Fibroblast of peridontal ligament (primary cell): Measurements from ENCODE around the gene MRPL40.

Experiments
- DNase-seq: peaks from one replicate; pipeline ENCODE4 v3.0.0-alpha.2; 2010; ENCODE audit errors: extremely low read depth

MRPL40 gene

DNA sequence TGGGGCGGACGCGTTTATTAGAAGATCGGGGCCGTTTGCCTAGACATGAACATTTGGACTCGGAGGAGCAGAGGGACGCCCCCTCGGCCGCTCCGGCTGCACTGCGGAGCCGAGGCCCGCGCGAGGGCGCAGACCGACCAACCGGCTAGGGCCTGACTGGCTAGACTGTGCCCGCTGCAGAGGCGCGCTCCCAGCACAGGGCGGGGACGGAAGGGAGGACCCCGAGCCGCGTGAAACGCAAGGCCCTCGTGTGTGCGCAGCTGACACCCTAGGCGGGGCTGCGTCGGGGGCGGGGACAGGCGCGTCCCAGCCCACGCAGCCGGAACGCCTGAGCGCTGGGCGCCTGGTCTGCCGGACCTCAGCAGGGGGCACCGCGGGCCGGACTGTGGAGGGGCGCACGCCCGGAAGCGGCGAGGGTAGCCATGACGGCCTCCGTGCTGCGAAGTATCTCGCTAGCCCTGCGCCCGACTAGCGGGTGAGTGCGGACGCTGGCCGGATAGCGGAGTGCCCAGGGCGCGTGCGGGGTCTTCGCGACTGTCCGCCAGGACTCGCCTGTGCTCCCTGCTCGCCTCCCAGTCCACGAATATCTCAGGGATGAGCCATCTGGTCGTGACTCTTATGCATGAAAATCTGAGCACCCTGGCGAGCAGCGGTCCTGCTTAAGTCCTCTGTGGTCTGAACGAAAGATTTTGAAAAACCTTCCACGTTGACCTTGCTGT, at the start of gene MRPL40:
MRPL40 (plus strand) TSS at position 413 of the 719 bp plus-strand sequence; CDS start at position 423, 10 bp downstream.
- peak; percentile 89 for DNase-seq

DNA sequence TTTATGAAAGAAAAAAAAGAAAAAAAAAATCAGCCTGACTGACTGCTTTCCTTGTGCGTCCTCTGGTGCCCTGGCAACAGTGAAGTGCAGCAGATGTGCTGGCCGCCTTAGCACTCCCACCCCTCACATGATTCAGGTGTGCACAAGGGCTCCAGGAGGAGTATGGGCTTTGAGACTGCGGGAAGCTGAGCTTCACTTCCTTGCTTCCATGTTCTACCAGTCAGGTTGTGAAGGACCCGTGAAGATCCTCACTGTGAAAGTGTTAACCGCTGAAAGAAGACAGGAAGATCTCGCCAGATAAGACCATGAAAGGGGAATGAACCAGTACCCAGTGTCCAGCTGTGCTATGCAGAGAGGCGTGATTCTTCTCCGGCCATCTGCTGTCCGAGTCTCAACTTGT, 49.1 kb upstream of the MRPL40 start:
- DNase-seq = no peak

DNA sequence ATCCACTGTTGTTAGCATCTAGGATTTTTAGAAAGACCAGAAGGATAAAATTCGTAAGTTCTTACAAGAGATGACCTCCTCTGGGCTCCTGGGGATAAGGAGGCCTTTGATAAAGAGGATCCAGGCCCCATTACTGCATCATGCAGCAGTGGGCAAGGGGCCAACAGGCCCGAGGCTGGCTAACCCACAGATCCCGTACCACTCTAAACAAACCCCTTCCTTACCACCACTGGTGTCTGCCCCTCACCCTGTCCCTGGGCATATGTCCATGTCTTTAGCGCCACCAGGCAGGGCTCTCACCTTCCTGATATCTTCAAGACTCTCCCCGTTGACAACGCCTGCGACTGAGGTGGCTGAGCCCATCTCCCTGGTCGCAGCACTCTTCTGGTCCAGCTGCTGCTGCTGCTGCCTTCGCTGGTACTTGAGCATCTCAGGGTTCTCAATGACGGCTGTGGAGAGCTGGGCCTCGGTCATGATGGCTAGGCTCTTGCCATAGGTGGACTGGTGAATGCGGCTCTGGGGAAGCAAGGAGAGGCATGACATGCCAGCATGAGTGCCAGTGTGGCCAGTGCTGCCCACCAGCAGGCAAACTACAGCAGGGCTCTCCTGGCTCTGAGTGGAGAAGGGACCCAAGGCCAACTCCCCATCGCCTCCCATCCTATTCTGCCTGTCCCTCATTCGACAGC, 47.0 kb upstream of the MRPL40 start:
- DNase-seq = no peak

DNA sequence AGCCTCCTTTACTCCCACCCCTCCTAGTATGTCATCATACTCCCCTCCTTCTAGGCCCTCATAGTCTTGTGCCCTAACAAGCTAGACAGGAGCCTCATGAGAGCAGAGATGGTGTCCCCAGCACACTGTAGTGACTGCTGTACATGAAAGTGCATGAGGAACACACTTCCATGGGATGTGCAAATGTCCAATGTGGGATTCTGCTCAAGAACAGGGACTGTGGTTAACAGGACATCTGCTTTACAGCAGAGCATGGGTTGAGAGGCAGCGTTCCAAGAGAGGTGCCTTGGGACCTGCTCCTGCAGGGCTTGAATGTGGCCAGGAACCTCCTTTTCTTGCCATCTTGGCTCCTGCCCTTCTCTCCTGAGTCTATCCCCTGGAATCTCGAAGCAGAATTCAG, 46.1 kb upstream of the MRPL40 start:
- DNase-seq = no peak

DNA sequence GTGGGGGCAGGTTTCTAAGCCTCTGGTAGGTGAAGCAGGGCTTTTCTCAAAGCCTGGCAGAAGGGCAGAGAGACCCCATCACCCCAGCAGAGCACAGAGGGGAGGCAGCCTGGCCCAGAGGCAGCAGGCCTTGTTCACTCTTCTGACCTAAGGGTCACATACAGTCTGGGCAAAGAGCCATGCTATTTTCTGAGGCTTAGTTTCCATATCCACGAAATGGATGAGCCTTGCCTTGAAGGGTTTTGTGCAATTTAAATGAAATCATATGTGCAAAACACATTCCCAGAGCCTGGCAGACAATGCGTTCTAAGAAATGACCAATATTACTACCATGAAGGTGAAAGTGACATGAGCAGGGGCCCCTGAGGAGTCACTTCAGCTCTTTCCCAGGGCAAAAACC, 45.3 kb upstream of the MRPL40 start:
- peak; percentile 16 for DNase-seq

- no peak for DNase-seq
Measured at GRCh38 chr22:19387575-19387974, 44.8 kb upstream of the MRPL40 start.

GRCh38 chr22:19393704-19394103, 38.6 kb upstream of the MRPL40 start:
- no peak for DNase-seq

- no peak for DNase-seq
Measured at GRCh38 chr22:19394274-19395050, 37.9 kb upstream of the MRPL40 start.

GRCh38 chr22:19395276-19395675, 37.1 kb upstream of the MRPL40 start:
- no peak for DNase-seq

DNA sequence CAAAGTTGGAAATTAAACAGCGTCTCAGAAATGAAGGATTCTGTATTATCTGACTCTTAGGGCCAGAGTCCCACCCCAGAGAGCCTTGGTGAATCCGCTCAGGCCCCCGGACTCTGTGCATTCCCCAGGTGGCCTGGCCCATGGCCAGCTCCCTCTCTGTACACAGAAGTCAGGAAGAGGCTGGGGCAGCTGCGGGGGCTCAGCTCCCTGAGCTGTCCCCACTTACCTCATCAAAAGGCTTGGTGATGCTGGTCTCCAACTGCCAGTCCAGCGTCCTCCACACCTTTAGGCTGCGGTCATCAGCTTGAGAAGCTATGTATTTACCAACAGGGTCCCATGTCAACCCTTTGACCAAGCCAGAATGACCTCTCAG, 35.8 kb upstream of the MRPL40 start:
- DNase-seq = no peak

DNA sequence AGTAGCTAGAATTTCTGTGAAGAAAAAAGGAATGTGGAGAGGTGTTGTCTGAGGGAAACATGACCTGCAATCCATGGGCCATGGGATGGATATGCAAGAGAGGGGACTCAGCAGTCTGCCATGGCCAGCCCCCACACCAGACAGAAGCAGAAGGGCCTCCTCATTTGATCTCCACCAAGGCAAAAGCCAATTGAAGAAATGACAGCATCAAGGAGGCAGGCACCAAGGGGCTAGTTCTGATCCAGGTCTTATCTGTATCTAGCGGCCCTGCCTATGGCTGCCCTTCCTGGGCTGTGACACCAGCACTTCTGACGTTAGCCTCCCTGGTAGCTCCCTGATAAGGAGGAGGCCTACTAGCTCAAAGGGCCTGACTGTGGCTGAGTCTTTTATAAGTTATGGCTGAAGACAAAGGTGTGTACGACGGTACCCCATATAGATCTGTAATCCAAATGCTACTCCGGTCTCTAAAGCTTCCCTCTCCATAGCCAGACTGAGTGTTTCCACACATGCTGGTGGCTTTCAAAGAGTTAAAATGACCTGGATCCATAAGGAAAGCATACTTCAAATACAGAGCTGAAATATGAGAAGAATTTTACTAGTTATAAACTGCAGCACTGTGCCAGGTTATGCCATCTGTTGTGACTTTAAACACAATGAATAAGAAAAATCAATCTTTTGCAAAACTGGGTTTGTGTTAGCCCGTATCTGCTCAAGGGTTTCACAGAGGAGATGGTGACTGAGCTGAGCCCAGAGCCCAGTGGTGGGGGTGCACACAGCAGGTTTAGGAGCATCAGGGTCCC, 35.2 kb upstream of the MRPL40 start:
- DNase-seq = no peak

DNA sequence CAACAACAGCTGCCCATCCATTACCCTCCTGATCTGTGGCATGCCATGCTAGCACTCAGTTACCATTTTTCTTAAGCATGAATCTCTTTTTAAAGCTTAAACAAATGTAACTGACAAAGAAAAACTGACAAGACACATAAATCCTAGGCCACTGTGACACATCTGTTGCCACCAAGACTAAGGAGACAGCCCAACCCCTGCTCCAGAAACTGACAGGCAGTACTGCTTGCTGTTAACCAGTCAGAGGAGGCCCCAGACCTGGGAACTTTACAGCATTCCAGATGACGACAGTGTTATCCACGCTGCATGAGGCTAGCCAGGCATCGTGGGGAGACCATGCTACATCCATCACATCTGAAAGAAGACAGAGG, 34.6 kb upstream of the MRPL40 start:
- no peak for DNase-seq

- peak; percentile 25 for DNase-seq
Measured at GRCh38 chr22:19398206-19398605, 34.1 kb upstream of the MRPL40 start.

- DNase-seq = no peak
Measured at GRCh38 chr22:19398652-19399051, 33.7 kb upstream of the MRPL40 start.

- no peak for DNase-seq
Measured at GRCh38 chr22:19400881-19401280, 31.5 kb upstream of the MRPL40 start.

GRCh38 chr22:19401483-19401882, 30.9 kb upstream of the MRPL40 start:
- DNase-seq = no peak

DNA sequence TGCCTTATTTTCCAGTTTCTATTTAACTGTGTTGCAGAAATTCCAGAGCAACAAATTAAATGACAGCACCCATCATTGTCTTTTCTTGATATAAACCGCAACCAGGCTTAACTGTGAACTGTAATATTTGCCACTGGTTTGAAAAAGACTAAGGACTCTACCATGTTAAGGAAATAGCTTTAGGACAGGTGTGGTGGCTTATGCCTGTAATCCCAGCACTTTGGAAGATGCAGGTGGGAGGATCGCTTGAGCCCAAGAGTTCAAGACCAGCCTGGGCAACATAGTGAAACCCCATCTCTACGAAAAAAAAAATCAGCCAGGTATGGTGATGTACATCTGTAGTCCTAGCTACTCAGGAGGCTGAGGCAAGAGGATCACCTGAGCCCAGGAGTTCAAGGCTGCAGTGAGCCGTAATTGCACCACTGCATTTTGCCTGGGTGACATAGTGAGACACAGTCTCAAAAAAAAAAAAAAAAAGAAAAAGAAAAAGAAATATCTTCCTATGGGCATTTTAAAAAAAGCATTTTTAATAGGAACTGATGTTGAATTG, 29.6 kb upstream of the MRPL40 start:
- no peak for DNase-seq

DNA sequence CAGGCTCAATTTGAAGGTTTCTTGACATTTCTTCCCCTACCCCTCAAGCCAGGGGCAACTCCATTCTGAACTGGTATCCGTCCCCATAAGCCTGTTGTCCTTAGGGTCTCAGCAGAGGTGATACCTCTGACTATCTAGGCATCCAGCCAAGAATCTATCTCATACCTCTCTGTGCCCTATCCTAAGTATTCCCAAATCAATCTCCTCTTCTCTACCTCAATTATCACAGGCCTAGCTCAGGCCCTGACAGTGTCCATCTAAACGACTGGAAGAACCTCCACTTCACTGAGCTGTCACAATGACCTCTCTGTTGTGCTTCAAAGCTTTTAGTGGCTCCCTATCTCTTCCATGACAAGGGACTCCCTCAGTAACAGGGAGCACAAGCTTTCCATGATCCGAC, 27.7 kb upstream of the MRPL40 start:
- no peak for DNase-seq

- DNase-seq = no peak
Measured at GRCh38 chr22:19405133-19405532, 27.2 kb upstream of the MRPL40 start.

DNA sequence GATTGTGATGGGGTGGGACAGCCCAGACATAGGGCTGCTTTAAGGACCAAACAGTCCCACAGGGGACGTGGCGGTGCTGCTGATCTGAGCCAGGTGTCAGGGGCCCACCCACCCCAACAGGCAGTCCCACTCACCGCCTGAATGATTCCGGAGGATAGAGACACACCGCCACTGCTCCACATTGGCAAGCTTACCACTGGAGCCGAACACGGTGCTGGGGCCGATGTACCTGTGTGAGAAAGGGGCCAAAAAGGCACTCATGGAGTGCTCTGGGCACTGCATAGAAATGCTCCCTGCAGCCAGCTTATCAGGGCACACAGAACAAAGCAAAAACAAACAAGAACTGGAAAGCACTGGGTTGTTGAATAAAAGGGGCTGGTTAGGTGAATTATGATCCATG, 26.7 kb upstream of the MRPL40 start:
- no peak for DNase-seq

DNA sequence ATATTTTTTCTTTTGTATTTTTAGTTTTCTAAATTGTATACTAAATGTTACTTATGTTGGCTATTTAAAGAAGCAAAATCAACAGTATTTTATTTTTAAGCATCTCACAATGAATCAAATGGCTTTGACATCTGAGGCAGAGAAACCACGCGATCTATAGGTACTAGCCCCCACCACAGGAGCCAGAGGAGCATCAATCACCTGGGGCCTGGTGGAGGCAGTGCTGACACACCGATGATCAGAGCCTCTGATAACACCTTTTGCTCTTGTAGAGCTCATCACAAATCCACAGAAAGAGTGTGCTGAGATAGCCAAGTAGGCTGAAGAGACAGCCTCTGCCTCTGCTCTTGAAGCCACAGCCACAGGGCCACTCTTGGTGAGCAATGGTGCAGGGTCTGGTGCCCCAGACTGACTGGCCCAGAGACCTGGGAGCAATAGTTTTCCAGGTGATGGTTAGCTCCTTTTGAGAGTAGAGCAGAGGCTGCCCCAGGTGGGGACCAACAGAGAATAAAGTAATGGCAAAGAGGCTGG, 26.0 kb upstream of the MRPL40 start:
- no peak for DNase-seq
